ENCODE data around the gene SLC44A1. TPM values are rescaled to one million over a fixed set of nuclear protein-coding genes. Genes with fewer than 3 reads are reported as not detected.

Gene SLC44A1
- 44.5 and 55.3 TPM in 2 replicates for total RNA-seq

DNA sequence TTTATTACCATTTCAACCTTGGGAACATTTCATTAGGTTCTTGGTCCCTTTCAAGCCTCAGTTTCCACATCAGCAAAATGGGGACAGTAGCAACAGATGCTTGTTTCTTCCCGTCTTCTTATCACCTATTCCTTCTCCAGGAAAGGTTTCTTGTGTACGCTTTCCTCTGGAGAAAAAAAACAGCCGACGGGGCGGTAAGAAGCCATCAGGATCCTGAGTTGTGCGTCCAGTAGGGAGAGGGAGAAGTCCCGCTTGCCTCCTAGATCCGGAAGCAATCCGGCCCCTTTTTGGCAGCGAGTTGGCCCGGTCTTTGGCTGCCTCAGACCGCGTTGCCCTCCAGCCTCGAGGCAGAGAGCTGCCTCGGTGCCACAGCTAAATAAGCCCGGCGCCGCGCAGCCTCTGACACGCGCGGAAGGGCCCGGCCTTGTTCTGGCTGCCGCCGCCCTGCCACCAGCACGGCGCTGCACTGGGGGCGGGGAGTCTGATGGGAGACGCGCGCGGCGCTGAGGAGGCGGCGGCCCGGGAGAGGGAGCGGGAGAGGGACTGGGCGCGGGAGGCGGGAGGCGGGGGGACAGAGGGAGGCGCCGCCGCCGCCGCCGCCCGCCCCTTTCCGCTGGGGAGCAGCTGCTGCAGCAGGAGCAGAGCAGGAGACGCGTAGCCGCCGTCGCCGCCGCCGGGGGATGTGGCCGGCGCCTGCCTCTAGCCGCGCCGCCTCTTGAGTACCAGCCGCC lies at the start of gene SLC44A1:
Gene SLC44A1 (plus strand): TSS at position 649 of the 731 bp plus-strand sequence. CDS start 218 bp downstream, outside the sequence.

DNA sequence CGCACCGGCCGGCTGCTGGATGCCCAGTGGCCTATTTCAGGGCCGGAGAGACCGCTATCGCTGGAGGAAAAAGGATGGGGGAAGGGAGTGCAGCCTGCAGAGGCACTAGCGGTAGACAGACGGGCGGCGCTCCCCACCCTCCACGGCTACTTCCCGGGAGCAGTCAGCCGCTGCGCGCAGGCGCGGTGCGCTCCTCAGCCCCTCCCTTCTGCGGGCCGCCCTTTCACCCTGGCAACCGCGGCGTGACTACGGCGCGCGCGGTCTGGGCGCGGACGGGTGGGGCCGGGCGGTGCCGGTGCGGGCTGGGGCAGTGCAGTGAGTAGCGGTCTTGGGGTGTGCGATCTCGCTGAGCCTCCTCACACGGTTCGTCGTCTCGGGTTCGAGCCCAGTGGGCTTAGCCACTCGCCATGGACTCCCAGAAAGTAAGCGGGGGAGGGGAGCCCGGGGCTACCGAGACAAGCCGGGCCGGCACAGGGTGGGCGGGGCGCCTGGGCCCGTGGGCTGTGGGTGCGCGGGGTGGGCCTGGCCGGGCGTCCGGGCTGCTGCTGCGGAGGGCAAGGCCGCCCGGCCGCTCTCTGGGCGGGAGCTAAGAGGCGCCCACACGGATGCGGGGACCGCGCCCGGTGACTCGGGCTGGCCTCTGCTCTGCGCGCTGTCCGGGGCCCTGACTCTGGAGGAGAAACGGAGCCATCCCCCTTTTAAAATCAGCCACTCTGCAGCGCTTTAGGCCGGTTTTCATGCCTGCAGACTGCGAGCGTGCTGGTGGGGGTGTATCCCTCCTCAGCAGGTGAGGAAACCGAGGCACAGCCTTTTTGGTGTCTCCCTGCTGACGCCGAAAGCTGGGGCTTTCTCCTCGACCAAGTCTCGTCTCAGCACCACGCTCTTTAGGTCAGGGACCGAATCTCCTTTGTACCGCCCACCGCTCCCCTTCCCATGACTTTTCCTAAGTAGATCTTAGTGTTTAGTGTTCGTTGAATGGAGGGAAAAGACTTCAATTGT lies 203.7 kb downstream of the SLC44A1 start, which contains the start of gene FSD1L:
Gene FSD1L (plus strand): TSS at position 221 of the 999 bp plus-strand sequence. CDS start 187 bp downstream, at position 408.

Other genes starting within 250 kb of the SLC44A1 start
- 3.9 and 6.2 TPM in 2 replicates for gene FSD1L, start 203.4 kb downstream of the SLC44A1 start, total RNA-seq